Activated T-helper 17 cell treated with anti-CD3 and anti-CD28 coated beads, Interleukin-2, amount 50 U/mL, for 72 hours (primary cell): ENCODE results near the gene MAST4. TPM values are rescaled to one million over a fixed set of nuclear protein-coding genes. Genes with fewer than 3 reads are reported as not detected.

Source experiments
- ATAC-seq: fragments of 150-1000 bp; cut with Tn5 transposase; replicated peaks from 2 replicates; pipeline ENCODE4 v1.10.0; 2021; ENCODE audit warnings: mild to moderate bottlenecking, moderate library complexity
- H3K27ac Mint-ChIP-seq: one replicate; pipeline ENCODE4 v1.8.0; 2022; ENCODE audit warnings: mixed read lengths
- H3K27me3 Mint-ChIP-seq: one replicate; pipeline ENCODE4 v1.8.0; 2022; ENCODE audit warnings: mixed read lengths
- H3K36me3 Mint-ChIP-seq: one replicate; pipeline ENCODE4 v1.8.0; 2022; ENCODE audit warnings: low read depth, mild to moderate bottlenecking, mixed read lengths
- H3K4me1 Mint-ChIP-seq: one replicate; pipeline ENCODE4 v1.8.0; 2022; ENCODE audit warnings: mixed read lengths
- H3K4me3 Mint-ChIP-seq: one replicate; pipeline ENCODE4 v1.8.0; 2022; ENCODE audit warnings: mild to moderate bottlenecking, mixed read lengths
- H3K9me3 Mint-ChIP-seq: one replicate; pipeline ENCODE4 v1.8.0; 2022; ENCODE audit warnings: mixed read lengths
- total RNA-seq, 2 donors: library from RNA; stranded (reverse); gene quantifications; one replicate each; pipeline ENCODE4 v1.2.3, GENCODE V29; 2022

The MAST4 gene
- total RNA-seq, 2 donors from 2014 or later: 42.1 to 103 TPM

- Mint-ChIP-seq H3K9me3 (no peaks in the 10 kb centered on the region), H3K4me3 (no peak overlapping the region), H3K27ac (no peak overlapping the region), H3K27me3 (peaks cover 3% of the 10 kb centered on the region), H3K36me3 (no peaks in the 10 kb centered on the region), H3K4me1 (peaks cover 5% of the 10 kb centered on the region)
- no peak for ATAC-seq
These were observed 274.5 kb downstream of the MAST4 start for GRCh38 chr5:66870708-66871107.

- Mint-ChIP-seq H3K27ac (no peak overlapping the region), H3K4me3 (no peak overlapping the region), H3K36me3 (no peaks in the 10 kb centered on the region), H3K27me3 (peaks cover 3% of the 10 kb centered on the region), H3K9me3 (no peaks in the 10 kb centered on the region), H3K4me1 (peaks cover 5% of the 10 kb centered on the region)
- no peak for ATAC-seq
These were observed 275.5 kb downstream of the MAST4 start for GRCh38 chr5:66871651-66872050.

GRCh38 chr5:66872736-66873331, 276.6 kb downstream of the MAST4 start:
- H3K4me3 Mint-ChIP-seq: no peak overlapping the region
- ATAC-seq: no peak
- H3K36me3 Mint-ChIP-seq: no peaks in the 10 kb centered on the region
- H3K27me3 Mint-ChIP-seq: peaks cover 3% of the 10 kb centered on the region
- H3K9me3 Mint-ChIP-seq: no peaks in the 10 kb centered on the region
- H3K4me1 Mint-ChIP-seq: peaks cover 4% of the 10 kb centered on the region
- H3K27ac Mint-ChIP-seq: no peak overlapping the region

GRCh38 chr5:66874004-66874403, 277.8 kb downstream of the MAST4 start:
- H3K36me3 Mint-ChIP-seq: no peaks in the 10 kb centered on the region

GRCh38 chr5:66875315-66875714, 279.1 kb downstream of the MAST4 start:
- no peak overlapping the region for H3K27ac Mint-ChIP-seq
- no peak for ATAC-seq
- no peaks in the 10 kb centered on the region for H3K36me3 Mint-ChIP-seq
- no peak overlapping the region for H3K4me3 Mint-ChIP-seq
- no peaks in the 10 kb centered on the region for H3K9me3 Mint-ChIP-seq
- H3K4me1 Mint-ChIP-seq: peaks cover 4% of the 10 kb centered on the region
- H3K27me3 Mint-ChIP-seq: peaks cover 6% of the 10 kb centered on the region

More at GRCh38 chr5:66874004-66874403, 277.8 kb downstream of the MAST4 start:
- Mint-ChIP-seq H3K27me3 (peaks cover 3% of the 10 kb centered on the region), H3K4me3 (no peak overlapping the region), H3K4me1 (peaks cover 4% of the 10 kb centered on the region), H3K27ac (no peak overlapping the region), H3K9me3 (no peaks in the 10 kb centered on the region)
- no peak for ATAC-seq

- no peak overlapping the region for H3K4me3 Mint-ChIP-seq
- H3K36me3 Mint-ChIP-seq: no peaks in the 10 kb centered on the region
- no peaks in the 10 kb centered on the region for H3K9me3 Mint-ChIP-seq
- peaks cover 3% of the 10 kb centered on the region for H3K27me3 Mint-ChIP-seq
- ATAC-seq: no peak
- peaks cover 4% of the 10 kb centered on the region for H3K4me1 Mint-ChIP-seq
- no peak overlapping the region for H3K27ac Mint-ChIP-seq
These were observed 280.1 kb downstream of the MAST4 start for GRCh38 chr5:66876266-66876807.

- Mint-ChIP-seq H3K9me3 (no peaks in the 10 kb centered on the region), H3K27me3 (peaks cover 3% of the 10 kb centered on the region), H3K4me1 (peaks cover 10% of the 10 kb centered on the region), H3K4me3 (no peak overlapping the region), H3K27ac (no peak overlapping the region), H3K36me3 (no peaks in the 10 kb centered on the region)
- ATAC-seq: peak; percentile 63
These were observed 281.6 kb downstream of the MAST4 start for GRCh38 chr5:66877843-66878242.

GRCh38 chr5:66880401-66880800, 284.2 kb downstream of the MAST4 start:
- no peaks in the 10 kb centered on the region for H3K9me3 Mint-ChIP-seq
- H3K4me3 Mint-ChIP-seq: no peak overlapping the region
- H3K36me3 Mint-ChIP-seq: no peaks in the 10 kb centered on the region
- peaks cover 10% of the 10 kb centered on the region for H3K4me1 Mint-ChIP-seq
- ATAC-seq: no peak
- no peak overlapping the region for H3K27ac Mint-ChIP-seq
- H3K27me3 Mint-ChIP-seq: peaks cover 8% of the 10 kb centered on the region

- no peak overlapping the region for H3K4me3 Mint-ChIP-seq
- H3K27ac Mint-ChIP-seq: no peak overlapping the region
- peaks cover 8% of the 10 kb centered on the region for H3K27me3 Mint-ChIP-seq
- ATAC-seq: no peak
- no peaks in the 10 kb centered on the region for H3K9me3 Mint-ChIP-seq
- H3K4me1 Mint-ChIP-seq: peaks cover 10% of the 10 kb centered on the region
- H3K36me3 Mint-ChIP-seq: no peaks in the 10 kb centered on the region
These were observed 285.4 kb downstream of the MAST4 start for GRCh38 chr5:66881480-66882161.

GRCh38 chr5:66882606-66883227, 286.5 kb downstream of the MAST4 start:
- peak overlapping the region; percentile 2 for H3K27ac Mint-ChIP-seq
- no peak overlapping the region for H3K4me3 Mint-ChIP-seq
- ATAC-seq: peak; percentile 100
- H3K36me3 Mint-ChIP-seq: no peaks in the 10 kb centered on the region
- no peaks in the 10 kb centered on the region for H3K9me3 Mint-ChIP-seq
- peaks cover 8% of the 10 kb centered on the region for H3K27me3 Mint-ChIP-seq
- H3K4me1 Mint-ChIP-seq: peaks cover 10% of the 10 kb centered on the region

- Mint-ChIP-seq H3K9me3 (no peaks in the 10 kb centered on the region), H3K36me3 (no peaks in the 10 kb centered on the region), H3K27me3 (peaks cover 8% of the 10 kb centered on the region), H3K27ac (no peak overlapping the region), H3K4me3 (no peak overlapping the region), H3K4me1 (peaks cover 6% of the 10 kb centered on the region)
- ATAC-seq: no peak
These were observed 288.5 kb downstream of the MAST4 start for GRCh38 chr5:66884564-66885243.

- H3K27me3 Mint-ChIP-seq: peaks cover 10% of the 10 kb centered on the region
- H3K9me3 Mint-ChIP-seq: no peaks in the 10 kb centered on the region
- H3K36me3 Mint-ChIP-seq: no peaks in the 10 kb centered on the region
- no peak overlapping the region for H3K4me3 Mint-ChIP-seq
- no peak for ATAC-seq
- H3K4me1 Mint-ChIP-seq: peaks cover 11% of the 10 kb centered on the region
- H3K27ac Mint-ChIP-seq: no peak overlapping the region
These were observed 290.7 kb downstream of the MAST4 start for GRCh38 chr5:66886941-66887340.

- H3K9me3 Mint-ChIP-seq: no peaks in the 10 kb centered on the region
- no peak overlapping the region for H3K4me3 Mint-ChIP-seq
- H3K27me3 Mint-ChIP-seq: peaks cover 10% of the 10 kb centered on the region
- ATAC-seq: no peak
- H3K27ac Mint-ChIP-seq: no peak overlapping the region
- H3K36me3 Mint-ChIP-seq: no peaks in the 10 kb centered on the region
- peaks cover 12% of the 10 kb centered on the region for H3K4me1 Mint-ChIP-seq
These were observed 292.4 kb downstream of the MAST4 start for GRCh38 chr5:66888613-66889012.

GRCh38 chr5:66889056-66889455, 292.9 kb downstream of the MAST4 start:
- no peak for ATAC-seq
- Mint-ChIP-seq H3K9me3 (no peaks in the 10 kb centered on the region), H3K4me1 (peaks cover 12% of the 10 kb centered on the region), H3K27me3 (peaks cover 10% of the 10 kb centered on the region), H3K4me3 (no peak overlapping the region), H3K27ac (no peak overlapping the region), H3K36me3 (no peaks in the 10 kb centered on the region)
